Esophagus (tissue), 2 donors: Measurements from ENCODE around the gene PYGB. TPM values are rescaled to one million over a fixed set of nuclear protein-coding genes. Genes with fewer than 3 reads are reported as not detected.

ENCODE experiments used
- H3K27ac ChIP-seq, 2 donors: one replicate each; pipeline ENCODE4 v1.5.1; 2013; ENCODE audit warnings: low read depth in 2 of 2, mild to moderate bottlenecking in 2 of 2, inconsistent platforms in 1 of 2, low read length in 1 of 2, moderate library complexity in 1 of 2
- H3K27me3 ChIP-seq, 2 donors: one replicate each; pipeline ENCODE4 v1.6.1; 2013; ENCODE audit warnings: low read length in 2 of 2, control low read depth in 1 of 2, mild to moderate bottlenecking in 1 of 2; ENCODE audit not compliant: insufficient read depth in 2 of 2, control insufficient read depth in 1 of 2
- H3K36me3 ChIP-seq, 2 donors: one replicate each; pipeline ENCODE4 v1.6.1; 2013; ENCODE audit warnings: low read length in 1 of 2; ENCODE audit not compliant: control insufficient read depth in 2 of 2, insufficient read depth in 2 of 2
- H3K4me1 ChIP-seq, 2 donors: one replicate each; pipeline ENCODE4 v1.6.1; 2013; ENCODE audit warnings: low read length in 1 of 2; ENCODE audit not compliant: control insufficient read depth in 2 of 2, insufficient read depth in 2 of 2
- H3K4me3 ChIP-seq, 2 donors: one replicate each; pipeline ENCODE4 v1.5.1; 2013; ENCODE audit warnings: low read length in 2 of 2, mild to moderate bottlenecking in 2 of 2, low read depth in 1 of 2, moderate library complexity in 1 of 2
- H3K9me3 ChIP-seq, 2 donors: one replicate each; pipeline ENCODE4 v1.6.1; 2013; ENCODE audit warnings: mild to moderate bottlenecking in 2 of 2, low read depth in 1 of 2, low read length in 1 of 2, moderate library complexity in 1 of 2; ENCODE audit not compliant: control insufficient read depth in 2 of 2, insufficient read depth in 1 of 2
- WGBS, 2 donors: extraction: QIAGEN DNeasy Blood & Tissue Kit; methylation state at CpG; one replicate each; pipeline ENCODE4 v1.1.7; 2013; 5-methylcytosine and 5-hydroxymethylcytosine counted together
- polyA plus RNA-seq, 2 donors: library from polyadenylated mRNA; stranded (reverse); fragments of 200-250 nt; gene quantifications; one replicate each; pipeline ENCODE4 v1.2.3, GENCODE V29; 2013
- donor health status: healthy with polysubstance abuse.
- donor health status: Bipolar disorder and iron deficiency.

The PYGB gene
- polyA plus RNA-seq, 2 donors, result 38.0 to 59.7 TPM

- WGBS, 2 donors, result 94% methylated on average over 7 of the region's 7 CpGs
- no peaks in the 10 kb centered on the region for H3K9me3 ChIP-seq
- no peak overlapping the region for H3K27ac ChIP-seq
- no peak overlapping the region for H3K4me3 ChIP-seq
- no peaks in the 10 kb centered on the region for H3K4me1 ChIP-seq
- peaks cover 12 to 37% of the 10 kb centered on the region in 2 donors for H3K36me3 ChIP-seq
- H3K27me3 ChIP-seq, result no peaks in the 10 kb centered on the region
Measured at GRCh38 chr20:25214819-25215218, 33.1 kb upstream of the PYGB start.

DNA sequence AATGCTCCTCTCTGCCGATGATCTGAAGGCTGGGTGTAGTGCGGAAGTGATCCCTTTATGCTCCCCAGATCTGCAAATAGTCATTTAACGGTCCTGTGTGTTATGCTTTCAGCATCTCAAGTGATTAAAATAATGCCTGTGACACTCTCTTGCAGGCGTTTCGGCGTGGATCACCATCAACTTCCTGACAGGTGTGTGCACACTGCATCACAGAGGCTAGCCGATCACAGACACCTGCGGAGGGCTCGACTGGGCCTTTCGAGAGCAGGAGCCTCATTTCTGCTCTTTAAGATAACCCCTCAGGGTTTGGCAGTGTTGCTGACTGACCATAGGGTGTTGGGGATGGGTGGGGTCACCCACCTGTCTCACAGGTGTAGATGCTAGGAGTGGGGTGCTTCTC lies 32.4 kb upstream of the PYGB start:
- H3K9me3 ChIP-seq, result no peaks in the 10 kb centered on the region
- no peaks in the 10 kb centered on the region for H3K27me3 ChIP-seq
- peaks cover 0 to 4% of the 10 kb centered on the region in 2 donors for H3K4me1 ChIP-seq
- peaks cover 12 to 35% of the 10 kb centered on the region in 2 donors for H3K36me3 ChIP-seq
- WGBS, 2 donors, result 87 to 97% methylated on average over 10 of the region's 10 CpGs
- H3K27ac ChIP-seq, result no peak overlapping the region
- H3K4me3 ChIP-seq, result no peak overlapping the region

DNA sequence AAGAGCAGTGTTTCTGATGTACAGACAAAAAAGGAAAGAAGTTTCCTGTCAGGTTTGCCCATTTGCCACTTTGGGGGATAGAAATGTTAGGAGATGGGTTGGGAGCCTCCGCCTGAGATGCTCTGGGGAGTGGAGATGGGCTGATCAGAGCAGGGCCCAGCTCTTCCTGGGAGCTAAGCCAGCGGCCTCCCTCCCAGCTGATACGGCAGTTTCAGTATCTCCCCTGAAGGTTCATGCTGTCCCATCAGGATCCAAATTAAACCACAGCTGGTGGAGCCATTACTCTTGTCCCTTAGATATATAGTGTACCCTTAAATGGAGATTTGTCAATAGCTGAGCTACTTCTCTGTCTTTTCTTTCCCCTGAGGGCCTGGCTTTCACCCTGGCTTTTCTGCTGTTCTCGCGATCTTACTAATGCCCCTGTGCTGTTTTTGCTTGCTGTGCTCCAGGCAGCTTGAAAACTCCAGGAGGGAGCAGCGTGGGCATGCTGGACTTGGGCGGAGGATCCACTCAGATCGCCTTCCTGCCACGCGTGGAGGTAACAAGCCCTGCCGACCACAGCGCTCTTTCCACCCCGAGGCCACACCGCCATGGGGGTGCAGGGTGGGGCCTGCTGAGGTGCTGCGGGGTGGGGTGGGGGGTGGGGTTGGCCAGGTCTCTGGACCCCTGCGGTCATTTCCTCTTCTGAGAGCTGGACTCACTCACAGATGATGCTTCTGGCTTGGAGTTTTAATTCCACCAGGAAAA lies 31.5 kb upstream of the PYGB start:
- Histone ChIP-seq H3K4me3 (no peak overlapping the region), H3K27me3 (no peaks in the 10 kb centered on the region), H3K4me1 (peaks cover 0 to 9% of the 10 kb centered on the region in 2 donors), H3K36me3 (peaks cover 11 to 41% of the 10 kb centered on the region in 2 donors), H3K27ac (no peak overlapping the region), H3K9me3 (no peaks in the 10 kb centered on the region)
- 70 to 81% methylated on average over 16 of the region's 16 CpGs for WGBS, 2 donors

- H3K9me3 ChIP-seq, result no peaks in the 10 kb centered on the region
- H3K27me3 ChIP-seq, result no peaks in the 10 kb centered on the region
- peaks cover 6 to 39% of the 10 kb centered on the region in 2 donors for H3K36me3 ChIP-seq
- peaks cover 0 to 13% of the 10 kb centered on the region in 2 donors for H3K4me1 ChIP-seq
- WGBS, 2 donors, result 93 to 94% methylated on average over 21 of the region's 21 CpGs
- no peak overlapping the region for H3K4me3 ChIP-seq
- H3K27ac ChIP-seq, result no peak overlapping the region
Measured at GRCh38 chr20:25217161-25218108, 30.4 kb upstream of the PYGB start.

DNA sequence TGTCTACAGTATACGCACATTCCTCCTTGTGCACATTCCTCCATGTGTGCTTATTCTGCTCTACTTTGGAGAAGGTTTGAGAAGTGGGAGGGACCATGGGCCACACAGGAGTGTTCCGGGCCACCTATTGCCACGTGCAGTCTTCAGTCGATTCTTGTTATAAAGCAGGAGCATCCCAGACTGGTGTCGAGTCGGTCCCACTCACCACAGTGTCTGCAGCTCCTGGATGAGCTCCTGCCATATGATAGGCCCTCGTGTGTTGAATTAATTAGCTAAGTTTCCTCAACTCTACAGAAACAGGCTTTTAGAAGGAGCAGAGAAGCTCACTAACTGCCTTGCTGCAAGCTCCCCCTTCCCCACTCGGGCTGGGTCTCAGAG lies 29.8 kb upstream of the PYGB start:
- no peak overlapping the region for H3K4me3 ChIP-seq
- no peaks in the 10 kb centered on the region for H3K27me3 ChIP-seq
- H3K27ac ChIP-seq, result no peak overlapping the region
- WGBS, 2 donors, result 85 to 91% methylated on average over 8 of the region's 8 CpGs
- H3K36me3 ChIP-seq, result peaks cover 6 to 38% of the 10 kb centered on the region in 2 donors
- peaks cover 0 to 16% of the 10 kb centered on the region in 2 donors for H3K4me1 ChIP-seq
- H3K9me3 ChIP-seq, result no peaks in the 10 kb centered on the region

DNA sequence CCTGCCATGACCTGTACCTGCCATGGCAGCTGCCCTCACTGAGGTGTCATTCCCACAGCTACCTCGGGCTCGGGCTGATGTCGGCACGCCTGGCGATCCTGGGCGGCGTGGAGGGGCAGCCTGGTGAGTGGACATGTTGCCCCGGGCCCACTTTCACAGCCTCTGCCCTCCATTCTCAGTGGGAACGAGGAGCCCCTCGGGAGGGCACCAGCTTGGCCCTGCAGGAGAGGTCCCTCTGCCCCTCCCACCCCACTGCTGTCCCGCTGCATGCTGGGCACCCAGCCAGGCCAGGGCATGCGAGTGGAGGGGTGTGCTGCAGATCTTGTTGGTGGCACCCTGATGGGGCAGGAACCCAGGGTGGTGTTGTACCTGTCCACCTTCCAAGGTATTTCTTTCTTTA lies 29.4 kb upstream of the PYGB start:
- no peaks in the 10 kb centered on the region for H3K27me3 ChIP-seq
- H3K9me3 ChIP-seq, result no peaks in the 10 kb centered on the region
- H3K27ac ChIP-seq, result no peak overlapping the region
- peaks cover 6 to 35% of the 10 kb centered on the region in 2 donors for H3K36me3 ChIP-seq
- no peak overlapping the region for H3K4me3 ChIP-seq
- 88 to 90% methylated on average over 12 of the region's 12 CpGs for WGBS, 2 donors
- H3K4me1 ChIP-seq, result peaks cover 0 to 18% of the 10 kb centered on the region in 2 donors

- H3K36me3 ChIP-seq, result peaks cover 6 to 36% of the 10 kb centered on the region in 2 donors
- H3K27ac ChIP-seq, result no peak overlapping the region
- no peaks in the 10 kb centered on the region for H3K27me3 ChIP-seq
- no peaks in the 10 kb centered on the region for H3K9me3 ChIP-seq
- H3K4me3 ChIP-seq, result no peak overlapping the region
- H3K4me1 ChIP-seq, result peaks cover 0 to 18% of the 10 kb centered on the region in 2 donors
- WGBS, 2 donors, result 91 to 96% methylated on average over 7 of the region's 7 CpGs
Measured at GRCh38 chr20:25219365-25219764, 28.5 kb upstream of the PYGB start.

- H3K4me1 ChIP-seq, result peaks cover 0 to 18% of the 10 kb centered on the region in 2 donors
- H3K36me3 ChIP-seq, result peaks cover 6 to 35% of the 10 kb centered on the region in 2 donors
- no peaks in the 10 kb centered on the region for H3K9me3 ChIP-seq
- H3K27me3 ChIP-seq, result no peaks in the 10 kb centered on the region
- no peak overlapping the region for H3K4me3 ChIP-seq
- no peak overlapping the region for H3K27ac ChIP-seq
- 83 to 86% methylated on average over 16 of the region's 16 CpGs for WGBS, 2 donors
Measured at GRCh38 chr20:25220021-25220730, 27.7 kb upstream of the PYGB start.
